ENCODE measurements around the gene LMBR1.
"Not testable (repeated sequence)": the region's sequence is repeated elsewhere in the genome, so short reads cannot be mapped to it uniquely, and the experiment has no call there.

The LMBR1 gene

DNA sequence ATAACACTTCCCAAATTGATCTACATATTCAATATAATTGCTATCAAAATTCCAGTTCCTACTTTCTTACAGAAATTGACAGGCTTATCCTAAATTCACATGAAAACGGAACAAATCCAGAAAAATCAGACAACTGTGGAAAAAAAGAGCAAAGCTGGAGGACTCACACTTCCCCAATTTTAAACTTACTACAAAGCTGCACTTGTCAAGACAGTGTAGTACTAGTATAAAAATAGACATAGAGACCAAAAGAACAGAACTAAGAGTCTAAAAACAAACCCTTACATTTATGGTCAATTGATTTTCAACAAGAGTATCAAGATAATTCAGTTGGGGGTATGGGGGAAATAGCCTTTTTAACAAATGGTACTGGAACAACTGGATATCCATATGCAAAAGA, 27.5 kb downstream of the LMBR1 start:
- H3K36me3 ChIP-seq (ENCODE audit: low read length), result peaks cover 8% of the 10 kb centered on the region
- no peaks in the 10 kb centered on the region for H3K27me3 ChIP-seq (ENCODE audit: low read length)
- no peak overlapping the region for H3K4me3 ChIP-seq (ENCODE audit: insufficient read depth, low read length, poor library complexity, severe bottlenecking)
- no peak overlapping the region; the same call in 1 of the 2 replicates for H3K27ac ChIP-seq (ENCODE audit: low read depth, low read length)
- H2AFZ ChIP-seq (ENCODE audit: low read depth, low read length, severe bottlenecking), result no peak overlapping the region
- no peaks in the 10 kb centered on the region for H3F3A ChIP-seq (ENCODE audit: insufficient read depth)
- H3K79me2 ChIP-seq (ENCODE audit: insufficient read depth, low read length), result peaks cover 63% of the 10 kb centered on the region
- H3K9ac ChIP-seq (ENCODE audit: low read length), result no peak overlapping the region
- H3K9me2 ChIP-seq (replicated peaks; ENCODE audit: insufficient read depth, low read length), result no peaks in the 10 kb centered on the region
- H3K4me2 ChIP-seq (ENCODE audit: low read depth, low read length, poor library complexity, severe bottlenecking), result no peak overlapping the region
- H4K20me1 ChIP-seq (ENCODE audit: low read depth, low read length), result peaks cover 5% of the 10 kb centered on the region; the same call in 1 of the 2 replicates
- H3K9me3 ChIP-seq (ENCODE audit: insufficient read depth, low read length), result peaks cover 9% of the 10 kb centered on the region; the same call in 1 of the 2 replicates
- no peak for TF ChIP-seq EZH2phosphoT487 (conservative IDR thresholded peaks at IDR 0.05; ENCODE audit: low read length)
- TF ChIP-seq, protein P1, sequence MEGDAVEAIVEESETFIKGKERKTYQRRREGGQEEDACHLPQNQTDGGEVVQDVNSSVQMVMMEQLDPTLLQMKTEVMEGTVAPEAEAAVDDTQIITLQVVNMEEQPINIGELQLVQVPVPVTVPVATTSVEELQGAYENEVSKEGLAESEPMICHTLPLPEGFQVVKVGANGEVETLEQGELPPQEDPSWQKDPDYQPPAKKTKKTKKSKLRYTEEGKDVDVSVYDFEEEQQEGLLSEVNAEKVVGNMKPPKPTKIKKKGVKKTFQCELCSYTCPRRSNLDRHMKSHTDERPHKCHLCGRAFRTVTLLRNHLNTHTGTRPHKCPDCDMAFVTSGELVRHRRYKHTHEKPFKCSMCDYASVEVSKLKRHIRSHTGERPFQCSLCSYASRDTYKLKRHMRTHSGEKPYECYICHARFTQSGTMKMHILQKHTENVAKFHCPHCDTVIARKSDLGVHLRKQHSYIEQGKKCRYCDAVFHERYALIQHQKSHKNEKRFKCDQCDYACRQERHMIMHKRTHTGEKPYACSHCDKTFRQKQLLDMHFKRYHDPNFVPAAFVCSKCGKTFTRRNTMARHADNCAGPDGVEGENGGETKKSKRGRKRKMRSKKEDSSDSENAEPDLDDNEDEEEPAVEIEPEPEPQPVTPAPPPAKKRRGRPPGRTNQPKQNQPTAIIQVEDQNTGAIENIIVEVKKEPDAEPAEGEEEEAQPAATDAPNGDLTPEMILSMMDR (IDR thresholded peaks at IDR 0.05; ENCODE audit: insufficient read depth, low read length, poor library complexity, severe bottlenecking), result no peak

DNA sequence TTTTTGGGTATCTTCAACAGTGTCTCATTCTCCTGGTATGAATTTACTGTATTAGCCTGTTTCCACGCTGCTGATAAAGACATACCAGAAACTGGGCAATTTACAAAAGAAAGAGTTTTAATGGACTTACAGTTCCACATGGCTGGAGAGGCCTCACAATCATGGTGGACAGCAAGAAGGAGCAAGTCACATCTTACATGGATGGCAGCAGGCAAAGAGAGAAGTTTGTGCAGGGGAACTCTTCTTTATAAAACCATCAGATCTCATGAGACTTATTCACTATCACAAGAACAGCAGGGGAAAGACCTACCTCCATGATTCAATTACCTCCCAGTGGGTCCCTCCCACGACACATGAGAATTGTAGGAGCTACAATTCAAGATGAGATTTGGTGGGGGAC, 31.0 kb downstream of the LMBR1 start:
- Histone ChIP-seq H3K79me2 (ENCODE audit: insufficient read depth, low read length) (peaks cover 55% of the 10 kb centered on the region), H3K36me3 (ENCODE audit: low read length) (peaks cover 19% of the 10 kb centered on the region)
- not testable (repeated sequence) for H3F3A ChIP-seq (ENCODE audit: insufficient read depth); H3K9me2 ChIP-seq (replicated peaks; ENCODE audit: insufficient read depth, low read length); H3K9me3 ChIP-seq (ENCODE audit: insufficient read depth, low read length); H3K4me2 ChIP-seq (ENCODE audit: low read depth, low read length, poor library complexity, severe bottlenecking); H3K27me3 ChIP-seq (ENCODE audit: low read length); H3K27ac ChIP-seq (ENCODE audit: low read depth, low read length); H3K4me3 ChIP-seq (ENCODE audit: insufficient read depth, low read length, poor library complexity, severe bottlenecking); H3K9ac ChIP-seq (ENCODE audit: low read length); H4K20me1 ChIP-seq (ENCODE audit: low read depth, low read length); H2AFZ ChIP-seq (ENCODE audit: low read depth, low read length, severe bottlenecking)

DNA sequence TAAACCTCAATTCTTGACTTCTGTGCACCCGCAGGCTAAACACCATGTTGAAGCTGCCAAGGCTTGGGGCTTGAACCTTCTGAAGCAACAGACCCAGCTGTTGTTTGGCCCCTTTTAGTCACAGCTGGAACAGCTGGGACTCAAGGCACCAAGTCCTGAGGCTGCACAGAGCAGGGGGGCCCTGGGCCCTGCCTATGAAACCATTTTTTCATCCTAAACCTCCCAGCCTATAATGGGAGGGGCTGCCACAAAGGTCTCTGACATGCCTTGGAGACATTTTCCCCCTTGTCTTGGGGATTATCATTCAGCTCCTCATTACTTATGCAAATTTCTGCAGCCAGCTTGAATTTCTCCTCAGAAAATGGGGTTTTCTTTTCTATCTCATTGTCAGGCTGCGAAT, 31.8 kb downstream of the LMBR1 start:
- Histone ChIP-seq H4K20me1 (ENCODE audit: low read depth, low read length) (no peaks in the 10 kb centered on the region), H3K4me2 (ENCODE audit: low read depth, low read length, poor library complexity, severe bottlenecking) (no peak overlapping the region), H3F3A (ENCODE audit: insufficient read depth) (no peaks in the 10 kb centered on the region), H3K36me3 (ENCODE audit: low read length) (peaks cover 19% of the 10 kb centered on the region), H3K9me3 (ENCODE audit: insufficient read depth, low read length) (peaks cover 9% of the 10 kb centered on the region; the same call in 1 of the 2 replicates), H3K9me2 (replicated peaks; ENCODE audit: insufficient read depth, low read length) (no peaks in the 10 kb centered on the region), H3K27me3 (ENCODE audit: low read length) (no peaks in the 10 kb centered on the region), H3K9ac (ENCODE audit: low read length) (no peak overlapping the region), H3K27ac (ENCODE audit: low read depth, low read length) (no peak overlapping the region), H3K79me2 (ENCODE audit: insufficient read depth, low read length) (peaks cover 55% of the 10 kb centered on the region), H2AFZ (ENCODE audit: low read depth, low read length, severe bottlenecking) (no peak overlapping the region), H3K4me3 (ENCODE audit: insufficient read depth, low read length, poor library complexity, severe bottlenecking) (no peak overlapping the region)
- TF ChIP-seq EZH2phosphoT487 (conservative IDR thresholded peaks at IDR 0.05; ENCODE audit: low read length), result no peak
- TF ChIP-seq, protein P1 (IDR thresholded peaks at IDR 0.05; ENCODE audit: insufficient read depth, low read length, poor library complexity, severe bottlenecking), result no peak

DNA sequence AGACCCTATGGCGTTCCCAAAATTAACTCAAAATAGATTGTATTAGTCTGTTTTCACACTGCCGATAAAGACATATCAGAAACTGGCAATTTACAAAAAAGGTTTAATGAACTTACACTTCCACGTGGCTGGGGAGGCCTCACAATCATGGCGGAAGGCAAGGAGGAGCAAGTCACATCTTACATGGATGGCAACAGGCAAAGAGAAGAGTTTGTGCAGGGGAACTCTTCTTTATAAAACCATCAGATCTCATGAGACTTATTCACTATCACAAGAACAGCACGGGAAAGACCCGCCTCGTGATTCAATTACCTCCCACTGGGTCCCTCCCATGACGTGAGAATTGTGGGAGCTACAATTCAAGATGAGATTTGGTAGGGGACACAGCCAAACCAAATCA, 32.9 kb downstream of the LMBR1 start:
- H3K4me2 ChIP-seq (ENCODE audit: low read depth, low read length, poor library complexity, severe bottlenecking); H3K9me3 ChIP-seq (ENCODE audit: insufficient read depth, low read length); H2AFZ ChIP-seq (ENCODE audit: low read depth, low read length, severe bottlenecking); H3K9me2 ChIP-seq (replicated peaks; ENCODE audit: insufficient read depth, low read length); H3K27me3 ChIP-seq (ENCODE audit: low read length); H3F3A ChIP-seq (ENCODE audit: insufficient read depth); H4K20me1 ChIP-seq (ENCODE audit: low read depth, low read length); H3K27ac ChIP-seq (ENCODE audit: low read depth, low read length); H3K4me3 ChIP-seq (ENCODE audit: insufficient read depth, low read length, poor library complexity, severe bottlenecking); H3K9ac ChIP-seq (ENCODE audit: low read length): not testable (repeated sequence)
- Histone ChIP-seq H3K36me3 (ENCODE audit: low read length) (peaks cover 25% of the 10 kb centered on the region), H3K79me2 (ENCODE audit: insufficient read depth, low read length) (peaks cover 56% of the 10 kb centered on the region)
